ENCODE data around the gene APOE.

APOE gene

DNA sequence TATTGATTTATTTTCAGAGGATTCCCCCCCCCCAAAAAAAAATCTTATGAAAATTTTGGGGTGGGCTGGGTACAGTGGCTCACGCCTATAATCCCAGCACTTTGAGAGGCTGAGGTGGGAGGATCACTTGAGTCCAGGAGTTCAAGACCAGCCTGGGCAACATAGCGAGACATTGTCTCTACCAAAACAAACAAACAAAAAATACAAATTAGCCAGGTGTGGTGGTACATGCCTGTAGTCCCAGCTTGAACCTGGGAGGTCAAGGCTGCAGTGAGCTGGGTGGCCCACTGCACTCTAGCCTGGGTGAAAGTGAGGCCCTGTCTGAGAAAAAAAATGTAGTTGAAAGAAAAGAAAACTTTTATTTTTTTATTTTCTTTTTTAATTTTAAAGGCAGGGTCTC is 41.6 kb upstream of the APOE start:
- no peaks in the 10 kb centered on the region for H3K9me2 ChIP-seq (ENCODE audit: low read depth, low read length)
- TF ChIP-seq, protein P1, sequence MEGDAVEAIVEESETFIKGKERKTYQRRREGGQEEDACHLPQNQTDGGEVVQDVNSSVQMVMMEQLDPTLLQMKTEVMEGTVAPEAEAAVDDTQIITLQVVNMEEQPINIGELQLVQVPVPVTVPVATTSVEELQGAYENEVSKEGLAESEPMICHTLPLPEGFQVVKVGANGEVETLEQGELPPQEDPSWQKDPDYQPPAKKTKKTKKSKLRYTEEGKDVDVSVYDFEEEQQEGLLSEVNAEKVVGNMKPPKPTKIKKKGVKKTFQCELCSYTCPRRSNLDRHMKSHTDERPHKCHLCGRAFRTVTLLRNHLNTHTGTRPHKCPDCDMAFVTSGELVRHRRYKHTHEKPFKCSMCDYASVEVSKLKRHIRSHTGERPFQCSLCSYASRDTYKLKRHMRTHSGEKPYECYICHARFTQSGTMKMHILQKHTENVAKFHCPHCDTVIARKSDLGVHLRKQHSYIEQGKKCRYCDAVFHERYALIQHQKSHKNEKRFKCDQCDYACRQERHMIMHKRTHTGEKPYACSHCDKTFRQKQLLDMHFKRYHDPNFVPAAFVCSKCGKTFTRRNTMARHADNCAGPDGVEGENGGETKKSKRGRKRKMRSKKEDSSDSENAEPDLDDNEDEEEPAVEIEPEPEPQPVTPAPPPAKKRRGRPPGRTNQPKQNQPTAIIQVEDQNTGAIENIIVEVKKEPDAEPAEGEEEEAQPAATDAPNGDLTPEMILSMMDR (IDR thresholded peaks at IDR 0.05; ENCODE audit: low read length): no peak
- TF ChIP-seq EZH2 (IDR thresholded peaks at IDR 0.05; ENCODE audit: borderline replicate concordance, low read length): no peak
- H3F3A ChIP-seq (ENCODE audit: insufficient read depth, low read length): no peaks in the 10 kb centered on the region
- no peak overlapping the region for H3K9ac ChIP-seq (ENCODE audit: low read length)
- H3K36me3 ChIP-seq (ENCODE audit: insufficient read depth, low read length): no peaks in the 10 kb centered on the region
- H3K27ac ChIP-seq (ENCODE audit: low read depth, low read length, poor library complexity, severe bottlenecking): no peak overlapping the region
- no peaks in the 10 kb centered on the region for H3K79me2 ChIP-seq (ENCODE audit: insufficient read depth, low read length)
- H4K20me1 ChIP-seq (ENCODE audit: insufficient read depth, low read length): no peaks in the 10 kb centered on the region
- no peak overlapping the region for H3K4me3 ChIP-seq (ENCODE audit: low read depth, low read length, poor library complexity, severe bottlenecking)
- H3K9me3 ChIP-seq (ENCODE audit: low read length): no peaks in the 10 kb centered on the region
- no peak overlapping the region for H2AFZ ChIP-seq (ENCODE audit: low read length)
- no peaks in the 10 kb centered on the region for H3K27me3 ChIP-seq (ENCODE audit: insufficient read depth, low read length)
- no peaks in the 10 kb centered on the region for H3K4me1 ChIP-seq (ENCODE audit: insufficient read depth, low read length, severe bottlenecking)
- no peak overlapping the region for H3K4me2 ChIP-seq (ENCODE audit: low read length)

DNA sequence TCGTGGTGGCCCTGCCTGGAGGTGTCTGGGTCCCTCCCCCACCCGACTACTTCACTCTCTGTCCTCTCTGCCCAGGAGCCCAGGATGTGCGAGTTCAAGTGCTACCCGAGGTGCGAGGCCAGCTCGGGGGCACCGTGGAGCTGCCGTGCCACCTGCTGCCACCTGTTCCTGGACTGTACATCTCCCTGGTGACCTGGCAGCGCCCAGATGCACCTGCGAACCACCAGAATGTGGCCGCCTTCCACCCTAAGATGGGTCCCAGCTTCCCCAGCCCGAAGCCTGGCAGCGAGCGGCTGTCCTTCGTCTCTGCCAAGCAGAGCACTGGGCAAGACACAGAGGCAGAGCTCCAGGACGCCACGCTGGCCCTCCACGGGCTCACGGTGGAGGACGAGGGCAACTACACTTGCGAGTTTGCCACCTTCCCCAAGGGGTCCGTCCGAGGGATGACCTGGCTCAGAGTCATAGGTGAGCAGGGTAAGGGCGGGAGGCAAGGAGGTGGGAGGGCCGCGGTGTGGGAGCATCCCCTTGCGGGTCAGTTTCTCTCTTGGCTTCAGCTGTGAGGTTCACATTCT is 40.3 kb upstream of the APOE start:
- Histone ChIP-seq H3K79me2 (ENCODE audit: insufficient read depth, low read length) (no peaks in the 10 kb centered on the region), H3K9ac (ENCODE audit: low read length) (no peak overlapping the region), H3K27ac (ENCODE audit: low read depth, low read length, poor library complexity, severe bottlenecking) (no peak overlapping the region), H3K9me3 (ENCODE audit: low read length) (no peaks in the 10 kb centered on the region), H4K20me1 (ENCODE audit: insufficient read depth, low read length) (no peaks in the 10 kb centered on the region), H3K27me3 (ENCODE audit: insufficient read depth, low read length) (no peaks in the 10 kb centered on the region), H3K9me2 (ENCODE audit: low read depth, low read length) (no peaks in the 10 kb centered on the region), H3K4me1 (ENCODE audit: insufficient read depth, low read length, severe bottlenecking) (no peaks in the 10 kb centered on the region), H3F3A (ENCODE audit: insufficient read depth, low read length) (no peaks in the 10 kb centered on the region), H2AFZ (ENCODE audit: low read length) (no peak overlapping the region), H3K4me2 (ENCODE audit: low read length) (no peak overlapping the region), H3K4me3 (ENCODE audit: low read depth, low read length, poor library complexity, severe bottlenecking) (no peak overlapping the region), H3K36me3 (ENCODE audit: insufficient read depth, low read length) (no peaks in the 10 kb centered on the region)
- no peak for TF ChIP-seq EZH2 (IDR thresholded peaks at IDR 0.05; ENCODE audit: borderline replicate concordance, low read length)
- TF ChIP-seq, protein P1 (IDR thresholded peaks at IDR 0.05; ENCODE audit: low read length): no peak

DNA sequence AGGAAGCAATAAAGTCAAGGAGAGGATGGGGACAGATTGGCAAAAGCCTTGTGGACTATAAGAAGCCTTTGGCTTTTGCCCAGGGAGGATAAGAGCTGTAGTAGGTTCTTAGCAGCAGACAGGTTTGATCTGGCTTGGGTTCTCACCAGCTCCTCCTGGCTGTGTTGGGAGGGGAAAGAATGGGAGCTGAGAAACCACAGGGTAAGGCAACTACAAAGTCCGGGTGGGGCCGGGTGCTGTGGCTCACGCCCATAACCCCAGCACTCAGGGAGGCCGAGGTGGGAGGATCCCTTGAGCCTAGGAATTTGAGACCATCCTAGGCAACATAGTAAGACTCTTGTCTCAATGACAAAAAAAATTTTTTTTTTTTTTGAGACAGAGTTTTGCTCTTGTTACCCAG is 38.9 kb upstream of the APOE start:
- Histone ChIP-seq H3K79me2 (ENCODE audit: insufficient read depth, low read length) (no peaks in the 10 kb centered on the region), H3K9me3 (ENCODE audit: low read length) (no peaks in the 10 kb centered on the region), H3K36me3 (ENCODE audit: insufficient read depth, low read length) (no peaks in the 10 kb centered on the region), H4K20me1 (ENCODE audit: insufficient read depth, low read length) (no peaks in the 10 kb centered on the region), H3K4me3 (ENCODE audit: low read depth, low read length, poor library complexity, severe bottlenecking) (no peak overlapping the region), H2AFZ (ENCODE audit: low read length) (no peak overlapping the region), H3K9ac (ENCODE audit: low read length) (no peak overlapping the region), H3K9me2 (ENCODE audit: low read depth, low read length) (no peaks in the 10 kb centered on the region), H3K27me3 (ENCODE audit: insufficient read depth, low read length) (no peaks in the 10 kb centered on the region), H3F3A (ENCODE audit: insufficient read depth, low read length) (no peaks in the 10 kb centered on the region), H3K4me2 (ENCODE audit: low read length) (no peak overlapping the region), H3K4me1 (ENCODE audit: insufficient read depth, low read length, severe bottlenecking) (no peaks in the 10 kb centered on the region), H3K27ac (ENCODE audit: low read depth, low read length, poor library complexity, severe bottlenecking) (no peak overlapping the region)
- TF ChIP-seq EZH2 (IDR thresholded peaks at IDR 0.05; ENCODE audit: borderline replicate concordance, low read length): no peak
- TF ChIP-seq, protein P1 (IDR thresholded peaks at IDR 0.05; ENCODE audit: low read length): no peak
